GM12872 (cell line): Measurements from ENCODE around the gene CHAC1.

Experiments used
- TF ChIP-seq, protein P1 (sequence below): IDR thresholded peaks from 3 replicates; pipeline ENCODE4 v1.5.1; 2011; ENCODE audit warnings: low read depth, mild to moderate bottlenecking, low read length, moderate library complexity; ENCODE audit not compliant: insufficient read depth

The CHAC1 gene

DNA sequence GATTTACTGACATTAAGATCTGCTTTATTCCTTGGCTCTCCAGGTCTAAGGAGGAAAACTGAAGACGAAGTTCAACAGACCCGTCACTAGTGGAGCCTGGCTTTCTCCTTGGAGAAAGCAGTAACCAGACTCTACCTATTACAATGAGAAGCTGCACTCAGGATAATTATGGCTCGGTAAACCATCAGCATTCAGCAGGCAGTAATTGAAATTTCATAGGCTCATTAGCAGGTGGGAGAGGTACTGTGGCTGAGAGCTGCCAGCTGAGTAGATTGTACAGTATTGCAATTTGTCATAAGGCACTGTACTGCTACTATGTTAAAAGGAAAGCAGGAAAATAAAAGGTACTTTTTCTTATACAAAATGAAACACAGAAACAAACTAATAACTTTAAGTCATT lies 51.2 kb downstream of the CHAC1 start:
- TF ChIP-seq, protein P1, sequence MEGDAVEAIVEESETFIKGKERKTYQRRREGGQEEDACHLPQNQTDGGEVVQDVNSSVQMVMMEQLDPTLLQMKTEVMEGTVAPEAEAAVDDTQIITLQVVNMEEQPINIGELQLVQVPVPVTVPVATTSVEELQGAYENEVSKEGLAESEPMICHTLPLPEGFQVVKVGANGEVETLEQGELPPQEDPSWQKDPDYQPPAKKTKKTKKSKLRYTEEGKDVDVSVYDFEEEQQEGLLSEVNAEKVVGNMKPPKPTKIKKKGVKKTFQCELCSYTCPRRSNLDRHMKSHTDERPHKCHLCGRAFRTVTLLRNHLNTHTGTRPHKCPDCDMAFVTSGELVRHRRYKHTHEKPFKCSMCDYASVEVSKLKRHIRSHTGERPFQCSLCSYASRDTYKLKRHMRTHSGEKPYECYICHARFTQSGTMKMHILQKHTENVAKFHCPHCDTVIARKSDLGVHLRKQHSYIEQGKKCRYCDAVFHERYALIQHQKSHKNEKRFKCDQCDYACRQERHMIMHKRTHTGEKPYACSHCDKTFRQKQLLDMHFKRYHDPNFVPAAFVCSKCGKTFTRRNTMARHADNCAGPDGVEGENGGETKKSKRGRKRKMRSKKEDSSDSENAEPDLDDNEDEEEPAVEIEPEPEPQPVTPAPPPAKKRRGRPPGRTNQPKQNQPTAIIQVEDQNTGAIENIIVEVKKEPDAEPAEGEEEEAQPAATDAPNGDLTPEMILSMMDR, result no peak
